AG10803 (cell line): ENCODE results near the gene ABCF2.

Source experiments
- DNase-seq: peaks from one replicate; pipeline ENCODE4 v3.0.0; 2010; ENCODE audit warnings: low read depth
- H3K4me3 ChIP-seq: 2 replicates; pipeline ENCODE4 v1.5.1; 2011; ENCODE audit warnings: mild to moderate bottlenecking, low read length, control low read depth
- TF ChIP-seq, protein P1 (sequence below): conservative IDR thresholded peaks from 2 replicates; pipeline ENCODE4 v1.5.1; 2011; ENCODE audit warnings: mild to moderate bottlenecking, low read length, control low read depth, inconsistent platforms

The ABCF2 gene

DNA sequence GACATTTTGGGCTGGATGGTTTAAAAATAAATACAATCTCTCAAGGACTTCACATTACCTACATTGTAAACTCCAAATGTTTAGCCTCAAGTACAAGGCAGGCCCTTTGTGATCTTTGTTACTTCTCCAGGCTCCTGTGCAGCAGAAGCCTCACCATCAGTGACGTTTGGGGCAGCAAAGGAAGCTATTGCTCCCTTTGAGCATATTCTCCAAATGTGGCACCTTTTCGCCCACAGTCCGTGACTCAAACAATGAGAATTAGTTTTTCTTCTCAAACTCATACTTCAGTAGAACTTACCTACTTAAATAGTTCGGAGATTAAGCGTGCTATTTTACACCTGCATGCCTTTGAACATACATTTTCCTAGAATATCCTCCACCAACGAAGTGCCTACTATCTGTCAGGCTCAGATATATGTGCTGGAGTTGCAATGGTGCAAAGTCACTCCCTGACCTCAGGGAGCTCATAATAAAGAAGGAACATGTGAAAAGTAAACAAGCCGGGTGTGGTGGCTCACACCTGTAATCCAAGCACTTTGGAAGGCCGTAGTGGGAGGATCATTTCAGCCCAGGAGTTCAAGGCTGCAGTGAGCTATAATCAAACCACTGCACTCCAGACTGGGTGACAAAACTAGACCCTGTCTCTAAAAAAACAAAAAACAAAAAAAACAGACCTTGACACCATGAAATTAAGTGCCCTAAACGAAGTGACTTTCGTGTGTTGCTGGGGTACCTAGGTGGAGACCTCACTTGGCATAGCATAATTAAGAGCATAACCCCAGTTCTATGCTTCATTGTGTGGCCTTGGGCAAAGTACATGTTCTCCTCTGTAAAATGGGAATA, 1.2 kb upstream of the ABCF2 start:
- DNase-seq = no peak
- H3K4me3 ChIP-seq = peak overlapping the region; percentile 83
- TF ChIP-seq, protein P1, sequence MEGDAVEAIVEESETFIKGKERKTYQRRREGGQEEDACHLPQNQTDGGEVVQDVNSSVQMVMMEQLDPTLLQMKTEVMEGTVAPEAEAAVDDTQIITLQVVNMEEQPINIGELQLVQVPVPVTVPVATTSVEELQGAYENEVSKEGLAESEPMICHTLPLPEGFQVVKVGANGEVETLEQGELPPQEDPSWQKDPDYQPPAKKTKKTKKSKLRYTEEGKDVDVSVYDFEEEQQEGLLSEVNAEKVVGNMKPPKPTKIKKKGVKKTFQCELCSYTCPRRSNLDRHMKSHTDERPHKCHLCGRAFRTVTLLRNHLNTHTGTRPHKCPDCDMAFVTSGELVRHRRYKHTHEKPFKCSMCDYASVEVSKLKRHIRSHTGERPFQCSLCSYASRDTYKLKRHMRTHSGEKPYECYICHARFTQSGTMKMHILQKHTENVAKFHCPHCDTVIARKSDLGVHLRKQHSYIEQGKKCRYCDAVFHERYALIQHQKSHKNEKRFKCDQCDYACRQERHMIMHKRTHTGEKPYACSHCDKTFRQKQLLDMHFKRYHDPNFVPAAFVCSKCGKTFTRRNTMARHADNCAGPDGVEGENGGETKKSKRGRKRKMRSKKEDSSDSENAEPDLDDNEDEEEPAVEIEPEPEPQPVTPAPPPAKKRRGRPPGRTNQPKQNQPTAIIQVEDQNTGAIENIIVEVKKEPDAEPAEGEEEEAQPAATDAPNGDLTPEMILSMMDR = no peak

DNA sequence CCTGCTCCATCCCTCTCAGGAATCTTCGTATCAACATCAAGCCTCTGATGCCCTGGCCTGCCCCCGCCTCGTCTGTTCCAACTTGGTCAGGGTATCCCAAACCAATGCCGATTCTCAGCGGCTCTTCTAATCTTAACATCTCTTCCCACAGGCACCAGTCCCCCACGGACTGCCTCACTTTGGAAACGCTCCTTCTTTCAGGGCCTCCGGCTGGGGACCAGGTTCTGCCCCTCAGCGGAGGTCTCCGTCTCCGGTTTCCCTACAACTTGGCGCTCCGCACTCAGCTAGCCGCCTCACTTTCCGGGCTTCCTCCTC, 488 bp downstream of the ABCF2 start:
- no peak for DNase-seq
- TF ChIP-seq, protein P1 = no peak
- peak overlapping the region; percentile 91 for H3K4me3 ChIP-seq

DNA sequence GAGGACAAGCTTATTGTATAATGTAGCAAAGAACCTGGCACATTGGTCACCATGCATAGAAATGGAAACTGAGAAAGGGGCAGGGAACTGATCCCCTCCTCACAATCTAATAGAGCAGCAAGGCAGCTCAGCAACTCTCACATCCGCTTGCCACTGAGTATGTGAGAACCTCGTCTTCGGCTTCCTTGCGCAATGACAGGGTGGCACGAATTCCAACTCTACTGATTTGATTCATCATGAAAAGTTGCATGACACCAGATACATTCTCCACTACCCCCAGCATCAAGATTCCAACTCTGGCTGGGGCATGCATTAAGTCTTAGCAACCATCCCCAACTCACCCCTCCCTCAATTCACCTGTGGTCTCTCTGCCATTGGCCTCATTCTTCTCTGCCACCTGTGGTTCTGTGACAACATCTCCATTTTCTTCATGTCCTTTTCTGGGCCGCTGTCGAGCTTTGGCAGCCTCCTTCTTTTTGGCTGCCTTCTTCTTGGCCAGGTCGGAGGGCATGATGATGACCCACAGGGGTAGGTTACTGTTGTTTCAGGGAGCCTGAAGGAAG, 976 bp downstream of the ABCF2 start:
- peak overlapping the region; percentile 91 for H3K4me3 ChIP-seq
- no peak for DNase-seq
- TF ChIP-seq, protein P1 = no peak

DNA sequence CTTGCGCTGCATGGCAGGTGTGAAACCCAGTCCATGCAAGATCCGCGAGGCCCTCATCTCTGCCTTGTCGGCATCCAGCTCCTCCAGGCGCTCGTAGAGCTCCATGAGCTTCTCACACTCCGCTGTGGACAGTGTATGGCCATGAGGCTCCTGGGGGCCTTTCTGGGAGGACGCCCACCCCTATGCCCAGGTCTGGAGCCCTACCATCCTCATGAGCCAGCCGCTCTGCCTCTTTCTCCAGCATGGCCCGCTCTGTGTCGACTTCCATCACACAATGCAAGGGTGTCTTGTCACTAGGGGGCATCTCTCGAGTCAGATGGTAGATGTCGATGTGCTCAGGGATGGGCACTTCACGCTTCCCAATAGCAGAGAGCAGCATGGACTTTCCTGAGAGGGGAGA, 3.3 kb downstream of the ABCF2 start:
- no peak overlapping the region for H3K4me3 ChIP-seq
- DNase-seq = no peak
- TF ChIP-seq, protein P1 = no peak

DNA sequence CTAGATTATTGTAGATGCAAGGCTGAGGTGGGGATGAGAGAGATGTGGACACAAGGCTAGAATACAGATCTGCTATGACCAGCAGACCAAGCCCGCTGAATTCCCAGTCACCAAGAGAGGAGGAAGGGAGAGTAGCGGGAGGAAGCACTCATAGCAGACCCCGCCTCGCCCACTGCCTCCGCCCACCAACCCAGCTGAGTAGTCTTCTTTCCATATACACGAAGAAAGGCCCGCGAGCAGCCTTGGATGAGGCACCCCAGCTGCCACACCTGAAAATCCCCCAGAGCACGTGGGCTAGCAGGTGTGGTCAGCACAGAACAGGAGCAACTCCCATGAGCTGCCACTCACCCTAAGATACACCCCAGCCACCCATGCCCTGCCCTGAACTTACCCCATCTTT, 8.8 kb downstream of the ABCF2 start:
- no peak overlapping the region for H3K4me3 ChIP-seq
- TF ChIP-seq, protein P1 = no peak
- no peak for DNase-seq

DNA sequence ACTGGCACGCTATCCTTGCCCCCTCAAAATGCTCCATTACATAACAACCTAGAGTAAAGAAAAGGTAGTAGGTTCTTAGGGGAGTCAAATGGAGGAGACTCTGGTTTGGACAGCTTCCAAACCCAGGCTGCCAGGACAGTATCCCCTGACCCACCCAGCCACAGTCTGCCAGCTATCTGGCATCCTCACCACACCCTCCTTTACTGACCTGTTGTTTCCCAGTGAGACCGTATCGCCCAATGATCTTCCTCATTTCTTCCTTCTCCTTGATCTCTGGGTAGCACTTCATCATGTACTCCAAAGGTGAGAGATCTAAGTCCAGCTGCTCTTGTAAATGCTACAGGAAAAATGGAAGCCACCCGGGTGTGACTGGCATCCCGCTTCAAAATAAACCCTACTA, 11.6 kb downstream of the ABCF2 start:
- DNase-seq = no peak
- TF ChIP-seq, protein P1 = no peak
- no peak overlapping the region for H3K4me3 ChIP-seq

DNA sequence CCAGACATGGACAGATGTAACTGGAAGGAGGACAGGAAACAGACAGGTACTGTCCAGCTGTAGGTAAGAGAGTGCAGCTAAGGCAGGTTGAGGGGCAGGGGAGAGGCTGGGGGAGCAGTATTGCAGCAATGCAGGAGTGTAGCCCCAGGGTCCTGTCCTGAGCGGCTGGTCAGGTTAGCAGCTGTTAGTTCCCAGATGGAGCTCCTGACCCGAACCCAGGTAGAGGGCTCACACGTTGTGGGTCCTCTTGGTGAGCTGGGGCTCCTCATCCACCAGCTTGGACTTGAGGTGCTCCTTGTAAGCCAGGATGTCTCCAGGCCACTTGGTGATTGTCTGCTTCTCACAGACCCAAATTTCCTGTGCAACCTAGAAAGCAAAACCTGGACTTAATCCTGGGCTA, 13.2 kb downstream of the ABCF2 start:
- DNase-seq = no peak
- TF ChIP-seq, protein P1 = no peak
- H3K4me3 ChIP-seq = no peak overlapping the region
